OCI-LY7 (cell line): ENCODE results near the gene RMND5B.

Experiments used
- EZH2phosphoT487 ChIP-seq: fragments of 200-600 bp; sonication (generic); IDR thresholded peaks from 2 replicates; pipeline ENCODE4 v1.6.1; 2018; ENCODE audit warnings: low read depth, borderline replicate concordance, mild to moderate bottlenecking, mixed run types, antibody characterized with exemption, low read length, moderate library complexity, mixed read lengths
- TF ChIP-seq, protein P1 (sequence below): fragments of 200-600 bp; sonication (generic); conservative IDR thresholded peaks from 2 replicates; pipeline ENCODE4 v1.5.1; 2014; ENCODE audit warnings: mild to moderate bottlenecking, antibody characterized with exemption, low read length, moderate library complexity, mixed read lengths

DNA sequence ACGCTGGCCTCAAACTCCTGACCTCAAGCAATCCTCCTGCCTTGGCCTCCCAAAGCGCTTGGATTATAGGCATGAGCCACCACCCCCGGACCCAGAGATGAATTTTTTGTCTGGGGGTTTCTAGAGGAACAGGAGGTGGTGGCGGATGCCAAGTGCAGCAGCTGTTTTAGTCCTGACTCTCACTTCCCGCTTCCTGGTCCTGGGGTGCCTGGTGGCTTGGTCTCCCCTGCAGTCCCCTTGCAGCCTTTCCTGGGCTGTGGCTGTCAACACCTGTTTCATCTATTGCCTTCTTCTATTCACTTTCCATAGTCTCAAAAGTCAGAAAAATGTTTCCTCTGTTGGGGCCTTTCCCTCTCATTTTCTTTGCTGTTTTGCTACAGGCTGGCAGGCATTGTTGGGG lies 29.4 kb downstream of the RMND5B start:
- TF ChIP-seq, protein P1, sequence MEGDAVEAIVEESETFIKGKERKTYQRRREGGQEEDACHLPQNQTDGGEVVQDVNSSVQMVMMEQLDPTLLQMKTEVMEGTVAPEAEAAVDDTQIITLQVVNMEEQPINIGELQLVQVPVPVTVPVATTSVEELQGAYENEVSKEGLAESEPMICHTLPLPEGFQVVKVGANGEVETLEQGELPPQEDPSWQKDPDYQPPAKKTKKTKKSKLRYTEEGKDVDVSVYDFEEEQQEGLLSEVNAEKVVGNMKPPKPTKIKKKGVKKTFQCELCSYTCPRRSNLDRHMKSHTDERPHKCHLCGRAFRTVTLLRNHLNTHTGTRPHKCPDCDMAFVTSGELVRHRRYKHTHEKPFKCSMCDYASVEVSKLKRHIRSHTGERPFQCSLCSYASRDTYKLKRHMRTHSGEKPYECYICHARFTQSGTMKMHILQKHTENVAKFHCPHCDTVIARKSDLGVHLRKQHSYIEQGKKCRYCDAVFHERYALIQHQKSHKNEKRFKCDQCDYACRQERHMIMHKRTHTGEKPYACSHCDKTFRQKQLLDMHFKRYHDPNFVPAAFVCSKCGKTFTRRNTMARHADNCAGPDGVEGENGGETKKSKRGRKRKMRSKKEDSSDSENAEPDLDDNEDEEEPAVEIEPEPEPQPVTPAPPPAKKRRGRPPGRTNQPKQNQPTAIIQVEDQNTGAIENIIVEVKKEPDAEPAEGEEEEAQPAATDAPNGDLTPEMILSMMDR: no peak
- TF ChIP-seq EZH2phosphoT487: no peak
